HL-60/S4 (cell line): ENCODE data around the gene NXPH4.

Source experiments
- in situ Hi-C: fragments of 300-500 bp; cut with MboI; formaldehyde crosslinking; loops from 2 replicates; pipeline ENCODE4 v1.14.3; 2022; ENCODE audit warnings: low sequenced_read_pairs

The NXPH4 gene

DNA sequence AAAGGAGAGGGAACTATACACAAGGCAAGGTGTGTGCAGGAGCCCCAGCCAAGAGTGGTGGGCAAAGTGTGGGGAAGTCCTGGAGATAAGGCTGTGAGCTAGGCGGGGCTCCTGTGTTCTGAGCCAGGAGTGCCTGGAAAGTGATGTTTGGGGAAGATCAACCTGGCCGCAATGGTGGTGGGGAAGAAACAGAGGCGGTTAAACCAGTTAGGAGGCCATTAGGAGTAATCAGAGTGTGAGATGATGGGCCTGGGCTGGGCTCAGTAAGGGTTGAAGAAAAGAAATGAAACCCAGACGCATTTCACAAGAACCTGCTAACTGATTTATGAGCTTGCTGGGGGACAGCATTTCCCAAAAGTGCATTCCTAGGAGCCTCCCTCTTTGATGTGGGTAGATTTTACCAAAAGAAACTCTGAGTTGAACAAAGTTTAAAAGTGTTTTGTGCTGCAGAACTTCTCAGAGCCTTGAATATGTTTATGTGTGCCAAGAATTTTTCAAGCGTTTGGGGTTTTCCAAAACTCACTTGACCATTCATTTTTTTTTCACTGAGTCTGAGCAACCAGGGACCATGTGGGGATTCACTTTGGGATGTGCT is 34.9 kb upstream of the NXPH4 start:
- in situ Hi-C loops = loop anchor here (25.0 kb wide), 1 partner anchor 419 kb away; the partner anchor contains the start of genes HSD17B6 and PRIM1

DNA sequence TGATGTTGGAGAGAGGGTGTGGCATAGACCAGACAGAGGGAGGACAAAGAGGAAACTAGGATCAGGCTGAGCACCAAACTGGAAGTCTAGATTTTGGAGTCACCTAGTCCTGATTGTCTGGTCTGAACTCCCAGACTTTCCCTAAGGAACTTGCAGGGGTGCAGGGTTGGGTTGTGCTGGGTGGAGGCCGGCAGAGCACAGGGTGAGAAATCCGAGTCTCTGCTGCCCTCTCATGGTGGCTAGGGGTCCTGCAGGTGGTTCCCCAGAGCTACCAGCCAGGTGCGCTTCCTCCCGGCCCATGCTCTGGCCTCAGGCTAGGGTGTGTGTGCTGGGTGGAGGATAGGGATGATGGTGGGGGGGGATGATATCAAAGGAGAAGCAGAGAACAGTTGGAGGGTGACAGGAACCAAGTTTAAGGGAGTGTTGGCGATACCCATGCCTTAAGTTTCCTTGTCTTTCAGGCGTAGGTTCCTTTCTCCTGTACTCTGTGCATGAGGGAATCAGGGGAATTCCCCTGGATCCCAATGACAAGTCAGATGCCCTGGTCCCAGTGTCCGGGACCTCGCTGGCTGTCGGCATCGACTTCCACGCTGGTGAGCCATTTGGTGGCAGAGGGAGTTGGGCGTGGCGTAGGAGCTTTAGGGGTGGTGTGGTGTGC is 33.5 kb upstream of the NXPH4 start:
- in situ Hi-C loops = loop anchor here (25.0 kb wide), 1 partner anchor 421 kb away; the partner anchor contains the start of genes HSD17B6 and PRIM1

DNA sequence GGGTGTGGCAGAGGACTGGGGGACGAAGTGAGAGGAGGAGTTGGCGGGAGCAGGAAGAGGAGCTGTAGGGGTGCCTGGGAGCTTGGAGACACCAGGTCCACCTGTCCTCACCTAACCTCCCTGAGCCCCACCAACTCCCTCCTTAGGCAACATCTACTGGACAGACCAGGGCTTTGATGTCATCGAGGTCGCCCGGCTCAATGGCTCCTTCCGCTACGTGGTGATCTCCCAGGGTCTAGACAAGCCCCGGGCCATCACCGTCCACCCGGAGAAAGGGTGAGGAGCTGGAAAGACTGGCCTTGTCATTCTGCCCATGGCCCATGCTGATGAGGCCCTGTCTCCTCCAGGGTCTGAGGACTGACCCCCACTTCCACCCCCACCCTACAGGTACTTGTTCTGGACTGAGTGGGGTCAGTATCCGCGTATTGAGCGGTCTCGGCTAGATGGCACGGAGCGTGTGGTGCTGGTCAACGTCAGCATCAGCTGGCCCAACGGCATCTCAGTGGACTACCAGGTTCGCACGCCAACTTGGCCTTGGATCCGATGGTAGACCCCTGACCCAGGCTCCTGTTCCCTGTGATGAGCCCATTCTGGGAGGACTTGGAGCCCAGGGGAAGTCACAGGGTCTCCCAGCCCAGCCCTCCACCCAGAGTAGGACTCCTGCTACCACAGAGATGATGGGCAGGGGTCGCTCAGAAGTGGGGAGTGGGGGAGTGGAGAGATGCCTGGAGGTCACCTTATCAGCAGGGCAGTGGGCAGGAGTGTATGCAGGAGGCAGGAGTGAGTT is 32.5 kb upstream of the NXPH4 start:
- in situ Hi-C loops = loop anchor here (25.0 kb wide), 1 partner anchor 422 kb away; the partner anchor contains the start of genes HSD17B6 and PRIM1

DNA sequence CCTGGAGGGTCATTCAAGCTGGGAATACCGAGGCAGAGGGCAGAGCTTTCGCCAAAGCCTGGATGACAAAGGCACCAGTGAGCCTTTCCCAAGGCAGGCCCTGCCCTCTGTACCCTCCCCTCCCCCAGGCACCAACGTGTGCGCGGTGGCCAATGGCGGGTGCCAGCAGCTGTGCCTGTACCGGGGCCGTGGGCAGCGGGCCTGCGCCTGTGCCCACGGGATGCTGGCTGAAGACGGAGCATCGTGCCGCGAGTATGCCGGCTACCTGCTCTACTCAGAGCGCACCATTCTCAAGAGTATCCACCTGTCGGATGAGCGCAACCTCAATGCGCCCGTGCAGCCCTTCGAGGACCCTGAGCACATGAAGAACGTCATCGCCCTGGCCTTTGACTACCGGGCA is 31.2 kb upstream of the NXPH4 start:
- in situ Hi-C loops = loop anchor here (25.0 kb wide), 1 partner anchor 423 kb away; the partner anchor contains the start of genes HSD17B6 and PRIM1

DNA sequence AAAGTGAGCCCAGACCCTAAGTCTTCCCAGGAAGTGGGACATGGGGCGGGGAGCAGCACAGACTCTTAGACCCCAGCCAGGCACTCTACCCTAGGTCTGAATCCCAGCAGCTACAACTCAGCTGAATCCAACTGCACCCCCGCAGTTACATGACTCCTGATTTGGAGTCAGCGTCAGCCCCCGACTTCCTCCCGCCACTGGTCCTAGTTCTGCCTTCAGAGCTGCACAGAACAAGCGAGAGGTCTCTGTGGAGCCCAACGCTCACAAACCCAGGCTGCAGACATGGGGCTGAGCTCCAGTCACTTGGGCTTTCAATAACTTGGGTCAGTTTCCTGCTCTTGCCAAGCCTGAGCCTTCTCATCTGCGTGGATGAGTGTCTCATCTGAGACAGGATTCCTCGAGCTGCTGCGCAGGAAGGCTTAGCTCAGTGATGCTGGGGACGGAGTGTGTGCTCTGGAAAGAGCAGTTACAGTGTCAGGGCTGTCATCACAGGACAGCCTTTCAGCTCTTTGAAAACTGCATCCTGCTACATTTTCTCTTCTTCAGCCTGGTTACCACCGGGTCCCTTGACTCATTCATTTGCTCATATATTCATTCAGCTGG is 30.6 kb upstream of the NXPH4 start:
- in situ Hi-C loops = loop anchor here (25.0 kb wide), 1 partner anchor 424 kb away; the partner anchor contains the start of genes HSD17B6 and PRIM1

DNA sequence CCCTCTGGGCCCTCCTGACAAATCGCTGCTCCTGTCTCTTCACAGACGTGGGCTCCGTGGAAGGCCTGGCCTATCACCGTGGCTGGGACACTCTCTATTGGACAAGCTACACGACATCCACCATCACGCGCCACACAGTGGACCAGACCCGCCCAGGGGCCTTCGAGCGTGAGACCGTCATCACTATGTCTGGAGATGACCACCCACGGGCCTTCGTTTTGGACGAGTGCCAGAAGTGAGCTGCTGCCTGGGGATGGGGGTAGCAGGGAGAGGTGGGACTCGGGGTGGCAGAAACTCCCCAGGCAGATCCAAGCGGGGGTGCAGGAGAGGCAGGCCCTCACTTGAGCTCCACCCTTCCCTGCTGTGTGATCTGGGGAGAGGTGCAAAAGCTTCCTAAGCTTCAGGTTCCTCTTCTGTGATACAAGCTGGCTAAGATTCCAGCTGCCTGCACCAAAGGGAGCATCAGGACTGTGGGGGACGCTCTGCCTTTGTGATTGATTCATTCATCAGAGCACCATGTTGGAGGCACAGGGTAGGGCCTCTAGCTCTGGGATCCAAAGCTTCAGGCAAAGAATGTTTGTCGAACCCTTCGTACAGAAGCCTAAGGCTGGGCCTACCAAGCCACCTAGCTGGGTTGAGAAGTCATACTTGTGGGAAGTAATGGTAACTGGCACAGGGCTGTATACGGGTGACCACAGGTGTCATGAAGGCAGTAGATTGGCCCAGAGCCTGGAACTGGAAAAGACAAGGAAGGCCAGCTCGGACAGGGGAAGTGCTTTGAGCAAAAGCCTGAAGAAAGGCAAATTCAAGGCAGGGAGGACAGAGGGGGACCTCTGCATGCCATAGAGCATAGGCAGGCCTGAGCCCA is 29.1 kb upstream of the NXPH4 start:
- in situ Hi-C loops = loop anchor here (25.0 kb wide), 1 partner anchor 425 kb away; the partner anchor contains the start of genes HSD17B6 and PRIM1

DNA sequence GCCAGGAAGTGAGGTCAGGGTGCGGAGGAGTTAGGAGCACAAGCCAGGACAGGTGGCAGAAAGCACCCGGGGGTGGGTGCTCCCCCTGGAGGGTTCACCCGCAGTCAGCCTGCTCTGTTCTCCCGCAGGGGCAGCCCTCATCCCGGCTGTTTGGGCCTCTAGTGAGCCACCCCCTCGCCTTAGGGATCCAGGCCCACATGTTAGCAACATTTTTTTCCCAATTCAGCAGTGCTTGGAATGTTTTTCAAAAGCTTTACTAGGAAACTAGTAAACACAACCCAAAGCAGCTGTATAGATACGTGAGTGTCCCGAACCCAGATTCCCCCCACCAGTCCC is 28.5 kb upstream of the NXPH4 start:
- in situ Hi-C loops = loop anchor here (25.0 kb wide), 1 partner anchor 426 kb away; the partner anchor contains the start of genes HSD17B6 and PRIM1

DNA sequence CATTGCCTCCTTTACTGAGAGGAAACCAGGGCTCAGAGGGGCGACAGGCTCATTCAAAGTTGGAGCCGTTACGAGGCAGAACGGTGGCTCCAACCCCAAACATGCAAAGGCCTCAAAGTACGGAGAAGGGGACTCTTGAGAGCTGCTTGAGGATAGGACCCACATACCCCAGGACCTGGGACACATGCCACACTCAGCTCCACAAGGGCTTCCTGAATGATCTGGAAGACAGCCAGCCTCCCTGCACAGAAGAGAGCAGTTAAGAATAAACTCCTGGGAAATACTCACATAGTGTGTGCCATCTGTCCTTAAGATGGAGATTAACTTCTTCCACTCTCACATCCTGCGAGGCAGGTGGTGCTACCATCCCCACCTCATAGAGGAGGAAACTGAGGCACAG is 26.6 kb upstream of the NXPH4 start:
- in situ Hi-C loops = loop anchor here (25.0 kb wide), 1 partner anchor 428 kb away; the partner anchor contains the start of genes HSD17B6 and PRIM1

DNA sequence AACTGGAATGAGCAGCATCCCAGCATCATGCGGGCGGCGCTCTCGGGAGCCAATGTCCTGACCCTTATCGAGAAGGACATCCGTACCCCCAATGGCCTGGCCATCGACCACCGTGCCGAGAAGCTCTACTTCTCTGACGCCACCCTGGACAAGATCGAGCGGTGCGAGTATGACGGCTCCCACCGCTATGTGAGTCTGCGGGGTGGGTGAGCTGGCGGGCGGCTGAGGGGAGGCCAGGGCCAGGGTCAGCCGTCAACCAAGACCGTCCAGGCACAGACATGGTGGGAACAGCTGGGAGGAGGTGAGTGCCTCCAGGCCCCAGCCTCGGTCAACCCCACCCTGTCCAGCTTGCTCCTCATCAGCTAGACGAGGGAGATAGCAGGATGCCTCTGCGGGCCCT is 25.8 kb upstream of the NXPH4 start:
- in situ Hi-C loops = loop anchor here (25.0 kb wide), 1 partner anchor 429 kb away; the partner anchor contains the start of genes HSD17B6 and PRIM1

DNA sequence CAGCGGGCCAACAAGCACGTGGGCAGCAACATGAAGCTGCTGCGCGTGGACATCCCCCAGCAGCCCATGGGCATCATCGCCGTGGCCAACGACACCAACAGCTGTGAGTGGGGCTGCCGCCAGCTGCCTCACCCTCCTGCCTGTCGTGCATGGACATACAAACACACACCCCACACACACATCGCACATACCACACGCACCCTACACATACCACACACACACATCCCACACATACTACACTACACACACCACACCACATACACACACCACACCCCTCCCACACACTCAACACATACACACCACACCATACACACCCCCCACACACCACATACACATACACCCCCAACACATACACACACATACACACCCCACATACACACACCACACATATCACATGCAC is 25.2 kb upstream of the NXPH4 start:
- in situ Hi-C loops = loop anchor here (25.0 kb wide), 1 partner anchor 429 kb away; the partner anchor contains the start of genes HSD17B6 and PRIM1

DNA sequence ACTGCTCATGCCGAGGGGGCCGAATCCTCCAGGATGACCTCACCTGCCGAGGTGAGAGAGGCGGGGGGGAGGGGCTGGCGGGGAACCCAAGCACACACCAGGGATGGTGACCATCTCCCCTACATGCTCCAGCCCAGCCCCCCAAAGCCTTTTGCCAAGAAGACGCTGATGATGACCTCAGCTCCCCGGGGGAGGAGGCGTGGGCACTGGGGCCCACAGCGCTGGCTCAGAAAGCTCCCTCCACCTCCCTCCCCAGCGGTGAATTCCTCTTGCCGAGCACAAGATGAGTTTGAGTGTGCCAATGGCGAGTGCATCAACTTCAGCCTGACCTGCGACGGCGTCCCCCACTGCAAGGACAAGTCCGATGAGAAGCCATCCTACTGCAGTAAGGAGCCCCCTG is 23.7 kb upstream of the NXPH4 start:
- in situ Hi-C loops = loop anchor here (25.0 kb wide), 1 partner anchor 431 kb away; the partner anchor contains the start of genes HSD17B6 and PRIM1

DNA sequence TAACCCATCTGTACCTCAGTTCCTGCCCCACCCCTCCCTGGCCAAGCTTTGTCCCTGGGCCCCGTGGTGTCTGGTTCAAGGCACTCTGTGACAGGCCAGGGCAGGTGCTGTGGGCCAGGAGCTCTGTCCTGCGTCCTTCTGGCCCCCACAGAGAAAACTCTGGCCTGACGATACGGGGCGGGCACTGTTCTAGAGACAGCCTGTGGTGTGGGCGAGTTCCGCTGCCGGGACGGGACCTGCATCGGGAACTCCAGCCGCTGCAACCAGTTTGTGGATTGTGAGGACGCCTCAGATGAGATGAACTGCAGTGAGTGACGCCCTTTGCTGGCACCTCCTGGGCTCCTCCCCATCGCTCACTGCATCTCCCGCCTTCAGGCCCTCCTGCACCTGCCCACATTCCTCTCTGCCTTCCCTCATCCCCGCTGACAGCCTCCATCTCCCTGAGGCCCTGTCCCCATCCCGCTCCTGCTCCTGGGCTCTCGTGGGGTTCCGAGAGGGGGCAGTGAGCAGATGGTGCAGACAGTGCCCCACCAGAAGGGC is 22.8 kb upstream of the NXPH4 start:
- in situ Hi-C loops = loop anchor here (25.0 kb wide), 1 partner anchor 431 kb away; the partner anchor contains the start of genes HSD17B6 and PRIM1

DNA sequence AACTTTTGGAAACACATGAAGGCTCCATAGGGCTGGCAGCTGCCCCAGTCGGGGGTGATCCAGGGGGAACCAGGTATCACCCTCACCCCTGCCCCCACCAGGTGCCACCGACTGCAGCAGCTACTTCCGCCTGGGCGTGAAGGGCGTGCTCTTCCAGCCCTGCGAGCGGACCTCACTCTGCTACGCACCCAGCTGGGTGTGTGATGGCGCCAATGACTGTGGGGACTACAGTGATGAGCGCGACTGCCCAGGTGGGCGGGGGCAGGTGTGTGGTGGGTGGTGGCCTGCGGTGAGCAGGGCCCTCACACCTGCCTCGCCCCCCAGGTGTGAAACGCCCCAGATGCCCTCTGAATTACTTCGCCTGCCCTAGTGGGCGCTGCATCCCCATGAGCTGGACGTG is 22.3 kb upstream of the NXPH4 start:
- in situ Hi-C loops = loop anchor here (25.0 kb wide), 1 partner anchor 432 kb away; the partner anchor contains the start of genes HSD17B6 and PRIM1

DNA sequence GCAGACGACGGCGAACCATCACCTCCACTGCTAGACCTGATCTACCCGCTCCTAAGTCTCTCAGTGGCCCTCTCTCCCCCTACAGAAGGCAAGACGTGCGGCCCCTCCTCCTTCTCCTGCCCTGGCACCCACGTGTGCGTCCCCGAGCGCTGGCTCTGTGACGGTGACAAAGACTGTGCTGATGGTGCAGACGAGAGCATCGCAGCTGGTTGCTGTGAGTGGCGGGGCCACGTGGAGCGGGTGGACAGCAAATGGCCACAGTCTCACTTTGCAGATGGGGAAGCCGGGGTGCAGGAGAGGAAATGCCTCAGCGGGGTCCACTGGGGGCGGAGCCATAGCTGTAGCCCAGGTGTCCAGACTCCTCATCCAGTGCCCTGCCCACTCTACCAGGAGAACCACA is 21.4 kb upstream of the NXPH4 start:
- in situ Hi-C loops = loop anchor here (25.0 kb wide), 1 partner anchor 433 kb away; the partner anchor contains the start of genes HSD17B6 and PRIM1

DNA sequence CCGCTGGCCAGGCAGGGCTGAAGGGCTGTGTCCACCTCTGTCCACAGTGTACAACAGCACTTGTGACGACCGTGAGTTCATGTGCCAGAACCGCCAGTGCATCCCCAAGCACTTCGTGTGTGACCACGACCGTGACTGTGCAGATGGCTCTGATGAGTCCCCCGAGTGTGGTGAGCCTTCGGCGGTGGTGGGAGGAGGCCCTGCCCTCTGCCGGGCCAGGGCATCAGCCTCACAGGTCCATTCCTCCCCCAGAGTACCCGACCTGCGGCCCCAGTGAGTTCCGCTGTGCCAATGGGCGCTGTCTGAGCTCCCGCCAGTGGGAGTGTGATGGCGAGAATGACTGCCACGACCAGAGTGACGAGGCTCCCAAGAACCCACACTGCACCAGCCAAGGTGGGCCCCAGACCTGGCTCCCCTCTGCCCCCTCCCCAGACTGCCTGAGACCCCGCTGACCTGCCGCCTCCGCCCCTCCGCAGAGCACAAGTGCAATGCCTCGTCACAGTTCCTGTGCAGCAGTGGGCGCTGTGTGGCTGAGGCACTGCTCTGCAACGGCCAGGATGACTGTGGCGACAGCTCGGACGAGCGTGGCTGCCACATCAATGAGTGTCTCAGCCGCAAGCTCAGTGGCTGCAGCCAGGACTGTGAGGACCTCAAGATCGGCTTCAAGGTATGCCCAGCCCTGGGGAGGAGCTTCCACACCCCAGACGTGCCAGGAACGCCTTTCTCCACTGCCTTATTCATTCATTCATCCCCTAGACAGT is 20.8 kb upstream of the NXPH4 start:
- in situ Hi-C loops = loop anchor here (25.0 kb wide), 1 partner anchor 433 kb away; the partner anchor contains the start of genes HSD17B6 and PRIM1

DNA sequence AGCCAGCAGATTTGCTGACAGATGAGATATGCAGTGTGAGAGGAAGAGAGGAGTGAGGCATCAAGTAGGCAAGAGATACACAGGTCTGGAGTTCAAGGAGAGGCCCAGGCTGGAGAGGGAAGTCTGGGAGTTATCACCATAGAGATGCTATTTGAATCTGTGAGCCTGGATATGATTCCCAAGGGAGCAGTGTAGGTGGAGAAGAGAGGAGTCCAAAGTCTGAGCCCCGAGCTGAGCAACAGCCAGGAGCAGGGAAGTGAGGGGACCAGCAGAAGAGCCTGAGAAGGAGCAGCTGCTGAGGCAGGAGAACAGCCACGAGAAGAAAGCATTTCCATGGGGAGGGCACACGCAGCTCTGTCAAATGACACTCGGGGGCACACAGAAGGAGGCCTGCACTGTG is 20.2 kb upstream of the NXPH4 start:
- in situ Hi-C loops = loop anchor here (25.0 kb wide), 1 partner anchor 434 kb away; the partner anchor contains the start of genes HSD17B6 and PRIM1

DNA sequence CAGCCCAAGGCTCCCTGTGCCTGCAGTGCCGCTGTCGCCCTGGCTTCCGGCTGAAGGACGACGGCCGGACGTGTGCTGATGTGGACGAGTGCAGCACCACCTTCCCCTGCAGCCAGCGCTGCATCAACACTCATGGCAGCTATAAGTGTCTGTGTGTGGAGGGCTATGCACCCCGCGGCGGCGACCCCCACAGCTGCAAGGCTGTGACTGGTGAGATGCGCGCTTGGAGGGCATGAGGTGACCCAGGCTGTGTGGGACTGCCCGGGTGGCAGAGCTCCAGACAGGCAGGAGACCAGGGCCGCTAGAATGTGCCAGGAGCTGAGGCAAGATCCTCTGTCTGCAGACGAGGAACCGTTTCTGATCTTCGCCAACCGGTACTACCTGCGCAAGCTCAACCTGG is 19.6 kb upstream of the NXPH4 start:
- in situ Hi-C loops = loop anchor here (25.0 kb wide), 1 partner anchor 435 kb away; the partner anchor contains the start of genes HSD17B6 and PRIM1

DNA sequence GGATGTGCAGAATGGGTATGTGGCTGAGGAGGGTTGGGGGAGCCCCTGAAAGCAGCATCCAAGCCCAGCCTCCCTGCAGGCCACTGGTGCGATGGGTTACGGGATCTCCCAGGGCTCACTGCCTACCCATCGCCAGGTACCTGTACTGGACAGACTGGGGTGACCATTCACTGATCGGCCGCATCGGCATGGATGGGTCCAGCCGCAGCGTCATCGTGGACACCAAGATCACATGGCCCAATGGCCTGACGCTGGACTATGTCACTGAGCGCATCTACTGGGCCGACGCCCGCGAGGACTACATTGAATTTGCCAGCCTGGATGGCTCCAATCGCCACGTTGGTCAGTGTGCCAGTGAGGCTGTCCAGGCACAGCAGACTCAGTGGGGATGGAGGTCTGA is 18.3 kb upstream of the NXPH4 start:
- in situ Hi-C loops = loop anchor here (25.0 kb wide), 1 partner anchor 436 kb away; the partner anchor contains the start of genes HSD17B6 and PRIM1
